GM21723 (cell line): ENCODE data around the gene TREM2.

ENCODE experiments used
- ATAC-seq: cut with Tn5 transposase; IDR thresholded peaks from one replicate; pipeline ENCODE4 v1.9.1; 2021; ENCODE audit warnings: mild to moderate bottlenecking, moderate library complexity; ENCODE audit not compliant: unreplicated experiment

Gene TREM2

DNA sequence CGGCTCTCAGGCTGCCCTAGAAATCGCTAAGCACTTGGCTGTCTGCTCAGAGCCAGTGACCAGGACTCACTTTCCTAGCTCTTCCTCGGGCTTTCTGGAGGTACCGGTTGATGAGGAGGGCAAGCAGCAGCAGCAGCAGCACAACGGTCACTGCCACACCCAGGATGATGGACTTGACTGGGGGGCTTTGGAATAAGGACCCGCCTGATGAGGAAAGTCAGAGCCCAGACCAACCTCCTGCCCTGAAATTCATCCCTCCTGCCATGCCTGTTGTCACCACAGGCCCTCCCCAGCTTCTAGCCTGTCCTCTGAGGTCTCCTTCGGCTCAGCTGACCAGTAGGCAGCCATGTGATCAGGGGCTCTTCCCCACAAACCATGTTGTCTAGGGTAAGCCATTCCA is 21.8 kb upstream of the TREM2 start:
- ATAC-seq: no peak

DNA sequence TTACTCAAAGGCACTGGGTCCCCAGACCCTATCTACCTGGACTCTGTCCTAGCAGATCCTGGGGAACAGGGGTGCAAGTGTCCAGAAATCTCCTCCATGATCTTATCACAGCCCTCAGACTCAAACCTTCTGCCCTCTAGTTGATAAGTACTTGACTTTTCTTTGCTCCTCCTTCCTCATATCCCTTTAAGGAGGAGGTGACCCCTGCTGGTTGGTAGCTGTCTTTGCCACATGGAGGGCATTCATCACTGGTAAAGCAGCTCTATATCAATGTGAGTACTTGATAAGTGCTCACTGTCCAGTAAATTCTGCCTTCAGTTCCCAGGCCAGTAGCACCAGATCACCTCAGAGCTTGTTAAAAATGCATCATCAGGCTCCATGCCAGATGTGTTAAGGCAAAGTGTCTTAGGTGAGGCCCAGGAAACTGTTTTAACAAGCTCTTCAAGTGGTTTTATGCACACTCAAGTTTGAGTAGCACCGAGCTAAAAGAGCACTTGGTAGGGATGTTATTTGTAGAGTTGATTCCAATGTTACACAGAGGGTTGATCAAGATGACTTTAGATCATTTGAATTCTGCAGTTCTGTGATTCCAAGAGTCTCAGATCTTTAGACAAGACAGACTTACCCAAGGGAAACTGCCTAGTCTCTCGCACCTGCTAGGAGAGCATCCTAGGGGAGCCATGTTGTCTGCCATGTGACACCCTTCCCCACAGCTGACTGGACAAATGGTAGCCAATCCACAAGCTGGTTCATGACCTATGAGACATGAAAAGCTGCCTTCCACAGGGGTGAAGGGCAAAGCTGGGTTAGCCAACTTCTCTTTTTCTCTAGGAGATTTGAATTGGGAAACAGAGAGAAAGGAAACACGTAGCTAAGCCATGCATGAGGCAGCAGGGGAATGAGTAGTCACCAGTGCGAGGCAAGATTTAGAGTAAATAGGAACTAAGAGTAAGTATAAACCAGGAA is 19.4 kb upstream of the TREM2 start:
- ATAC-seq: peak; percentile 82

DNA sequence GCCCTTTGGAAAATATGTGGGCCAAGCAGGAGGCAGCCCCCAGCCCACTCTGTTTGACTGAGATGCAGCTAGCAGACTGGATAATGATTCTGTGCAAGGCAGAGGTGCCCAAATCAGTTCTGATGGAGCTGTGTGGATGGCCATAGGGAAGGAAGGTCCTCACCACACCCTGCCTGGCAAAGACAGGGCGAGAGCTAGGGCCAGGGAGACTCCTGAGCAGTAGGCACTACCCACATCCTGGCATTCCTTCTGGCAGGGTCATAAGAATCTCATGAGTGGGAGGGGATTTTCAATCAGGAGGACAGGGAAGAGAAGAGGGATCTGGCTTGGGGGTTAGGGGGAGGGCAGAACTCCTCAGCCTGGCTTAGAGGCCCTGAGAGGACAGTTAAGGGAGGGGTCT is 18.6 kb upstream of the TREM2 start:
- ATAC-seq: no peak

DNA sequence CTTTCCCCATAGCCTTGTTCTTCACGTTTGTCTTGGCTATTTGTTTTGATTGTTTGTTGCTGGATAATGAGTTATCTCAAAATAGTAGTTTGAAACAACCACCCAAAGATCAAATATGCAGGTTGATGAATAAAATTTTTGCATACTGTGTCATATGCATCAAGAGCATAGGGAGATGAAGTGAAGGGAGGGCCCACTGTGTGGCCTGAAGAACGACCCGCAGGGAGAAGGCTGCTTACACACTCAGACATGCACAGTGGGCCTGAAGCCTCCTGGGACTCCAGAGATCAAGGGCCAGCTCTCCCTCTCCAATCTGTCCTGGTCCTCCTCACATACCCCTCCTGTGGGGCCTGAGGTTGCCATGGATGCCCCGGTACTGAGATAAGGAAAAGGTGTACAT is 16.2 kb upstream of the TREM2 start:
- ATAC-seq: no peak

DNA sequence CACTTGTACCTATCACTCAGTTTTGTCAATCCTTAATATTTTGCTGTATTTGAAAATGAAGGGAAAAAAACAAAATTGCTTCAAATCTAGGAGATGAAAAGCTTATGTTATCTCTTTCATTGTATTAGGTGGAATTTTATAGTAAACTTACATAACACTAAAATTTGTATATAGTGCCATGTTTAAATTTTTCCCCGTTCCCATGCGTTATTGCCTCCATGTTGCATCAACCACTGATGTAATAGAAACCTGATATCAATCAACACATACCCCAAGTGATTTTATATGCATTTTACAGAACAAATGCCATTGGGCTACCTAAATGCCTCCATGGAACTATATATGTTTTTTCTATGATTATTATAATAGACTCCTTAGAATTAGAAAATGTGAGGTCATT is 14.8 kb upstream of the TREM2 start:
- ATAC-seq: no peak

DNA sequence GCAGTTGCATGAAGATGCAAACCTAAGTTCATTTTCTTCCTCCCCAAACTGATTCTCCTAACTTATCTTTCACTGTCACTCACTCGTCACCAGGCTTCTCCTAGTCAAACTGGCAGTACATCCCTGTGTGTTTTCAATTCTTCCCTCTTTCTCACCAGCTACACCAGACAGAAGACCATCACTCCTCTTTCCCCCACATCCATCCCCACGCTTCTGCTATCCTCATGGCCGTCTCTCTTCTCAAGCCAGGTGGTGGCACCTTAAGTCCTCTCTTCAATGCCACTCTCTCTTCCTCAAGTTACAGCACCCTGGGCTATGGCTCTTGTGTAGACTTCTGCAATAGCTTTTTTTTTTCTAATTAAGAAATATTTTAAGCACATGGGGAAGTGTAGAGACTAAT is 14.4 kb upstream of the TREM2 start:
- ATAC-seq: no peak

DNA sequence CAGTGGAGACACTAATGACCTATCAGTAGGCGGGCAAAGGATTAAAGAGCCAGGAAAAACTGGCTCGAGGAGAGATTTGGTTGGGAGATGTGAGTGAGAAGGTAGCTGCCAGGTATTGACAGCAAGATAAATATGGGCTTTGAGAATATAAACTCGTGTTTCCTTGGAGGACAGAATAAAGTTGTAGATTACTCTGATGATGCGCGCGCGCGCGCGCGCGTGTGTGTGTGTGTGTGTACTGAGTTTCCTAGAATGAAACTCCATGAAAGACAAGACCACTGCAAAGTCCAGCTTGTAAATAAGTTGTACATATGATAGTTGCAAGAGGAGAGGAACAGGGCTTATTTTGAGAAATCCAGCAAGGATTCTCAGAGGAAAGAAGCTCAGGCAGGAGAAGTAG is 13.3 kb upstream of the TREM2 start:
- no peak for ATAC-seq

DNA sequence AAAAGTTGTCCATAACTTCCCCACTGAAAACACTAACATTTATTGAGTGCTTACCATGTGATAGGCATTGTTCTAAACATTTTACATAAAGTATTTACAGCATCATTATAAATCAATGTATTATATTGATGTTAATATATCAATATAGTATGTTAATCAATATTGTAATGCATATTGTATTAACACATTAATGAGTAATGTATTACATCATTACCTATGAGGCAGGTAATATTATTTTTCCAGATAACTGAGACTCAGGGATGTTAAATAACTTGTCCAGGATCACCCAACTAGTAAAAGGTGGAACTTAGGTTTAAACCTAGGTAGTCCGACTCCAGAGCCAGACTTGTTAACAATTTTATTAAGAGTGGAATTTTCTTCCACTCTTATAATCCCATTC is 12.2 kb upstream of the TREM2 start:
- ATAC-seq: no peak

DNA sequence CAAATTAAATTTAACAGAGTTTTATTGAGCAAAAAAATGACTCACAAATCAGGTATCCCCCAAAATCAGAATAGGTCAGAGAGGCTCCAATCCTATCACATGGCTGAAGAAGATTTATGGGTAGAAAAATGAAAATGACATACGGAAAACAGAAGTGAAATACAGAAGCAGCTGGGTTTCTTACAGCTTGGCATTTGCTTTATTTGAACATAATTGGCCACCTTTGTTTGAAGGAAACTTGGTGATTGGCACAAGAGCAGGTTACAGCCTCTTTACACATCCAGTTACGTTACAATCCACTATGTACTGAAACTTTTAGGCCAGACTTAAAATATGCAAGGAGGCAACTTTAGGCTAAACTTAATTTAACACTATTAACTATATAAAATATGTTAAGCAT is 11.7 kb upstream of the TREM2 start:
- ATAC-seq: no peak

DNA sequence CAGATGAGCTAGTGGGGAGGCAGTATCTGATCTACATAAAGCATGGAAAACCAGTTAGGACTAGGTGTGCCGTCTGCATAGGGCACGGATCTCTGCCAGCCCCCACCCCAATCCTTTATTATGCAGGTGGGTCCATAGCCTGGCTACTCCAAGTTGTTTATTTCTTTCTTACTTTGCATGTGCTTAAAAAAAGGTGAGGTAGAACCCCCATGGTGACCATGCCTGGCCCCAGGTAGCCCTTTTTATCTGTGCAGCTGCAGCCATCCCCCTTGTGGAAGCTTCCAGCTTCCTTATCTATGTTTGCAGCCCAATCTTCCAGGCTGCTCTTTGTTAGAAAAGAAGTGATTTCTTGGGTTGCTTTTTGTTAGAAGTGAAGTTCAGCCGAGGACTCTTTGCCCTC is 9.0 kb upstream of the TREM2 start:
- ATAC-seq: no peak

DNA sequence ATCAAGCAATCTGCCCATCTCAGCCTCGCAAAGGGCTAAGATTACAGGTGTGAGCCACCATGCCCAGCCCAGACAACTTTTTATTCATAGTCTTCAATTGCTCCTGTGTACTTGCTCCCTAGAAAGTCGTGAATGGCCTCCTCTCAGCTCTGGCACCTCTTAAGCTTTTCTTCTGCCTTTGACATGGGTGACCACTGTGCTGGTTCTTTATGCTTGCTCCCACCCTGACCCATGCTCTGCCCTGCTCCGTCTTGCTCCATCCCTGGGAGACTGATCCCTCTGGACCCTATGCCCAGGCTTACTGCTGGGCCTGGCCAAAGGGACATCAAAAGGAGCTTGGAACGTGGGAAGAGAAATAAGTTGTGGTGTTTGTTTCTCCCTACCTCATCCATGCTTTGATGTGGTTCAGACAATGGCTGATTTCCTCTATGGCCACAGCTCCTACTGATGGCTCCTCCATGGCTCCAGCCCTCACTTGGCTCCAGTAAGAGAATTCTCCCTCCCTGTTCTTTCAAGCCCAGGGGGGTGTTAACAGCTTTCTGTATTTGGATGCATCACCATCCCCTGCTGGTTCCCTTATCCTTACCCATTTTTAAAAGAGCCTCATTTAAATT is 7.7 kb upstream of the TREM2 start:
- ATAC-seq: no peak

DNA sequence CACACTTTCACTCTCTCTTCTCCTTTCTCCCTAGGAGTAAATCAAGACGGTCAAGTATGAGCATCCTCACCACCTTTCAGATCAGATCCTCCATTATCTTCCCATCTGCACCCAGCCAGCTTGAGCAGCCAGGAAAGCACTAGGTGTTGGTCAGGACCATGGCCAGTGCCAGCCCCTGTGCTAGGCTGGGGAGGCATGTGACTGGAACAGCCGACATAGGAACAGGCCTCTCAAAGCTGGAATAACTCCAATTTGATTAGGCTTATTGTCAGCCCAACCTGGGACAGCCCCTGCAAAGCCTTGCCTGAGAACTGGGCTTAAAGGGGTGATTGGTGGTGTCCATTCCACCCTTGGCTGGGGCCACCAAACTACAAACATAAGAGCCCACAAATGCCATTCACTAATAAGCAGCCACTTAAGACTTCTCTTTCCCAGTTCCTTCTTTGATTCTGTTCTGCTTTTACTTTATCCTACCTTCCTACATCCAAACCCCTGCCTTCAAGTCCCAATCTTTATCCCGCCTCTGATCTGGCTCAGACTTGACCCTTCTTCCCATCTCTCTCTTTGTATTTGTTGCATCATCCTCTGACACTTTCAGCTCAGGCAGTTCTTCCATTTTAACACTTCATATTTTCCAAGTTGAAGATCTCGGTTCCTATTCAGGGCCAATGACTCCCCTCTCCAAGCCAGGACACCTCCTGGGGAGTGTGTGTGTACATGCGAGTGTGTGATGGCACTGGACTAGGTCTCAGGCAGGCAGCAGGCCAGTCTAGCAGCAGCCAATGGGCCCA is 4.5 kb upstream of the TREM2 start:
- ATAC-seq: no peak

DNA sequence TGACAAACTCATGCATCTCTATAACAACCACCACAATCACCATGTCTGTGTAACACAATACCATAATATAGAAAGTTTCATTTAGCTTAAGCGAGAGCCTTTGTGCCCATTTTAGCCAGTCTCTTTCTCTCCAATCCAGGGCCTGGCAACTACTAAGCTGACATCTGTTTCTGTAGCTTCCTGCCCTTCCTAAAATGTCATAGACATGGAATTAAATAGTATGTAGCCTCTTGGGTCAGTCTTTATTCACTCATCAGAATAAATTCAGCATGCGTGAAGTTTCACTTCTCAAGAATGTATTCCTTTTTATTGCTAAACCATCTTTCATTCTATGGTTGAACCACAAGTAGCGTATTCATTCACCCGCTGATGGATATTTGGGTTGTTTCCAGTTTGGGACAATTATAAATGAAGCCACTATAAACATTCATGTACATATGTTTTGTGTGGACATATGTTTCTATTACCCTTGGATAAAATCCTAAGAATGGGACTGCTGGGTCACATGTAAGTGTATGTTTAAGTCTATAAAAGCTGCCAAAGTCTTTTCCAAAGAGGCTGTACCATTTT is 1.7 kb upstream of the TREM2 start:
- no peak for ATAC-seq

DNA sequence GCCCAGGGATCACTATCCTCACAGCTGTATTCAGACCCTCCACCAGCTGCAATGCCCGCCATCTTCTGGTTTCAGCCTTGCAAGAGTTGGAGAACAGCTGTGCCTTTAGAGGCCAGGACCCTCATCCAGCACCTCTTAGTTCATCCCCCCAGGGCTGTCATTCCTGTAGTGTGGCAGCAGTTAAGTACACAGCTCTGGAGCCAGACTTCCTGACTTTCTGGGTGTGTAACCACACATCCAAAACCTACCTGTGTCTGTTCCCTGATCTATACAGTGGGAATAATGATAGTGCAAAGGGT is 452 bp upstream of the TREM2 start:
- no peak for ATAC-seq

DNA sequence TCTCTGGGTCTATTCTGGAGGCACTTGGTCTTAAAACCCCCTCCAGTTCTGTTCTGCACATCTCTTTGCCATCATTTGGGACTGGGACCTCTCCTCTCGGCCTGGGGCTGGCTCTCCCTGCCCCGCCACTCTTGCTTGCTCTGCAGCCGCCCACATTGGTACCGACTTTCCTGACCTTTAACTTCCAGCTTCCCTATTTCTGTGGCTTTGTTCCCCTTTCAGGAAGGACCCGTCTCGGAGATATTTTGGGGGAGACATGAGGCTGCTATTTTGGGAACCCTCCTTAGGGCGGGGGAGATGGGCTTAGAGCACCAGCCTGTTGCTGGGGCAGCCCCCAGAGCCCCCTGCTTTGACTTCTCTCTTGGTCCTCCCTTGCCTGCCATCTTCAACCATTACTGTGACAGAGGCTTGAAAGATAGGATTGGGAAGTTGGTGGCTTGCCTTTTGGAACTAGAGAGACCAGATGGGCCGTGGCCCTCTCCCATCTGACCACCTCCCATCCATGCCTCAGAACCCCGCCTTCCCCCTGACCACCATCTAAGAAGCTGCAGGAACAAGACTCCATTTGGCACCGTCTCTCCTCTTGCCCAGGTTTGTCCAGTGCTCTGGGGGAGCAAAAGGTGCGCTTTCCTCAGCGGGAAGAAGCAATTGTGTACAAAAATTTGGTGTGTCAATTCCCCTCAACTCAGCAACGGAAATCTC is 914 bp downstream of the TREM2 start:
- no peak for ATAC-seq

DNA sequence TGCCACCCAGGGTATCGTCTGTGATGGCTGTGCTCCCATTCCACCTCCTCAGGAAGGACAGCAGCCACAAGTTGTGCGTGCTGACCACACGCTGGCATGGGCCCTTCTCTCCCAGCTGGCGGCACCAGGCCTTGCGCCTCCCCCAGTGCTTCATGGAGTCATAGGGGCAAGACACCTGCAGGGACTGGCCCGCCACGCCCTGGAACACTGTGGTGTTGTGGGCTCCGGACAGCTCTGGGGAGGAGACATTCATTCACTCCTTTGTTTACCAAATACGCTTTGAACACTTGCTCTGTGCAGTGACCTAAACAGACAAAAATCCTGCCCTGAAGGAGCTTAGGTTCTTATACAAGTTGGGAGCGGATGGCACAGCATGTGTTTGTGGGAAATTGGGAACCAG is 1.5 kb downstream of the TREM2 start:
- no peak for ATAC-seq

DNA sequence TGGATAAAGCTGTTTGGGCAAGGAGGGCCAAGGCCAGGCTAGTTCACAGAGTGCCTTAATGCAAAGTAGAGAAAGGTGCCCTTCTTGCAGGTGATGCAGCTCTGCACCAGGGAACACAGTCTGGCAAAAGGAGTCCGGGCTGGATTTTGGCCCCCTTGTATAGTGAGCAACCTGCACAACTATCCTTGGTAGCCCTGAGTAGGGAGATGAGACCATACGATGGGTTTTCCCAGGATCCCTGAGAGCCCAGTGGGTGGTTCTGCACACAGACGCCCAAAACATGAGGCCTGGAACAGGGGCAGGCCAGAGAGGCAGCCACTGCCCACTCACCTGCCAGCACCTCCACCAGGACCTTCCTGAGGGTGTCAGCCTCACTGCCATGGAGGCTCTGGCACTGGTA is 2.0 kb downstream of the TREM2 start:
- ATAC-seq: no peak

DNA sequence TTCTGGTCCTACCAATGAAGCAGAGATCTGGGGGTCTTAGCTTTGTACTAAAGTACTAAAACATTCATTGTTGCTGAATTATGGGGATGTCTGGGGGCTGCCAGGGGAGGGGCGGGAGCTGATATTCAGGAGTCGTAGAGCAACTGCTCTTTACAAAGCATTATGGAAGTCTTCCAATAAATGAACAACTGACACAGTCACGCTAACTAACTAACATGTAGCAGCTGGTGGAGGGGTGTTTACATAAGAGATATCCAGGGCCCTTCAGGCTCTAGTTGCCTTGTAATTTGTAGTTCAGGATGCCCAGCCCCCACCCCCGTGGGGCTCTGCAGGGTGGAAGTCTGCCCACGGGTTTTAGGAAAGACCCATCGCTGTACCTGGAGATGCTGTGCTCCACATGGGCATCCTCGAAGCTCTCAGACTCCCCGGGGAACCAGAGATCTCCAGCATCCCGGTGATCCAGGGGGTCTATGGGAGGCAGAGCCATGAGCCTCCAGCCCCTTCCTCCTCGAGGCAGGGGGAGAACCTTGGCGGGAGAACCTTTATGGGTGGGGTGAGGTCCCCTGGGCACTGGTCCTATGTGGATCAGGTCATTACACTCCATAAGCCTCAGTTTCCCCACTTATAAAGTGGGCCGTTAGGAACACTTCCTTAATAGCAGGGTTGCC is 3.4 kb downstream of the TREM2 start:
- ATAC-seq: no peak

DNA sequence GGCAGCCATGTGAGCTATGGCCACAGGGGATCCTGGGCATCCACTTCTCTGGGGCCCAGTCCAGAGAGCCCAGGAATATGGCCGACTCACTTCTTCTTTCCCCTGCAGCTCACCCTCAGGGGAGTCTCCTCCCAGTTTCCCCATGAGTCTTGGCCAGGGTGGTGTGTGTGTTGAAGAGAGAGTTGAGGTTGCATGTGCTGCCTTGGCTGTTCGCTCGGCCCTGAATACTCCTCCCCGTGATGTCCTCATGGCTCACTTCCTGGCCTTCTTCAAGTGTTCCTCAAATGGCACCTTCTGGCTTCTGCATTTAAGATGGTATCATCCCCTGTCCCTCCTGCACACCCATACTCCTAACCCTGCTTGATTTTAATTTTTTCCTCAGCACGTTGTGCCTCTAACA is 5.6 kb downstream of the TREM2 start:
- ATAC-seq: no peak

DNA sequence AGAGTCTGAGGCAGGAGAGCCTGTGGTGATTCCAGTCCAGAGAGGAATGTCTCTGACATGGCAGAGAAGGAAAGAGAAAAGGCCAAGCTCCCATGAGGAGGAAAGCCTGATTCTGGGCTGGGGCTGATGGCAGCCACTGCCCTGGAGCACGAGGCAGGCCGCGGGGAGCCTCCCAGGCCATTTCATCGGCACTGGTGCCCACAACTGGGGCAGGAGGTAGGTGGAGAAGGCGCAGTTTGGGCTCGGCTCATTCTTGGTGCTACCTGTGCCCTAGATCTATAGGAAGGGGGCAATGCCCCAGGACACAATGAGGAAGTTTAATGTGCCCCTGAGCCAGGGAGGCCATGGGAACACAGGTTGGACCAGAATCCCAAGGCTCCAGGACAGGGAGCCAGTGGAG is 6.1 kb downstream of the TREM2 start:
- ATAC-seq: no peak
